K562 (cell line): Measurements from ENCODE around the gene UHMK1. TPM values are rescaled to one million over a fixed set of nuclear protein-coding genes. Genes with fewer than 3 reads are reported as not detected.

Source experiments
- CTCF ChIP-seq, 3 experiments: IDR thresholded peaks in 2 of 3; conservative IDR thresholded peaks in 1 of 3; 2 replicates each; pipeline ENCODE4 v1.5.1; 2011 to 2012; ENCODE audit warnings: low read length in 3 of 3, mild to moderate bottlenecking in 3 of 3, control low read depth in 2 of 3, improper control_type of control experiment in 1 of 3, inconsistent platforms in 1 of 3, low read depth in 1 of 3, mixed read lengths in 1 of 3, moderate library complexity in 1 of 3; ENCODE audit not compliant: insufficient read depth in 2 of 3
- GTF2E2 ChIP-seq: fragments of 200-800 bp; sonication (Bioruptor generic); IDR thresholded peaks from 2 replicates; pipeline ENCODE4 v1.6.1; 2016; ENCODE audit warnings: missing genetic modification characterization, missing compliant biosample characterization
- KDM4B ChIP-seq, 2 experiments: fragments of 450-650 bp in 1 of 2; sonication (generic) in 1 of 2; IDR thresholded peaks; 2 replicates each; pipeline ENCODE4 v1.6.1; 2016 to 2017; ENCODE audit warnings: borderline replicate concordance in 2 of 2, antibody characterized with exemption in 1 of 2, low read depth in 1 of 2, mild to moderate bottlenecking in 1 of 2
- KLF10 ChIP-seq: fragments of 250-450 bp; sonication (Bioruptor Pico); IDR thresholded peaks from 2 replicates; pipeline ENCODE4 v1.6.1; 2021; ENCODE audit warnings: matching md5 sums
- MEF2A ChIP-seq: IDR thresholded peaks from 2 replicates; pipeline ENCODE4 v1.6.1; 2011; ENCODE audit warnings: low read depth, mild to moderate bottlenecking, low read length, moderate library complexity; ENCODE audit not compliant: control insufficient read depth
- MYC ChIP-seq, 2 experiments: fragments of 250-450 bp in 1 of 2; sonication (Bioruptor Pico) in 1 of 2; IDR thresholded peaks; 2 replicates each; pipeline versions ENCODE4 v1.5.1 to v1.6.1; 2012 to 2021; ENCODE audit warnings: low read depth in 2 of 2, borderline replicate concordance in 1 of 2, improper control_type of control experiment in 1 of 2, low read length in 1 of 2, mild to moderate bottlenecking in 1 of 2, moderate library complexity in 1 of 2
- NCOA1 ChIP-seq: fragments of 450-650 bp; IDR thresholded peaks from 2 replicates; pipeline ENCODE4 v1.6.1; 2016; ENCODE audit warnings: low read depth
- NCOA6 ChIP-seq: fragments of 450-650 bp; IDR thresholded peaks from 2 replicates; pipeline ENCODE4 v1.6.1; 2017; ENCODE audit warnings: mild to moderate bottlenecking
- NR2C2 ChIP-seq, 2 experiments: fragments of 200-800 bp in 1 of 2; sonication (Bioruptor generic) in 1 of 2; sonication (generic) in 1 of 2; formaldehyde crosslinking in 1 of 2; IDR thresholded peaks; 2 replicates each; pipeline versions ENCODE4 v1.6.1 to v1.8.0; 2016 to 2022; ENCODE audit warnings: mild to moderate bottlenecking in 1 of 2, missing compliant biosample characterization in 1 of 2, missing genetic modification characterization in 1 of 2, missing genetic modification reagents in 1 of 2
- POLR2AphosphoS2 ChIP-seq: IDR thresholded peaks from 2 replicates; pipeline ENCODE4 v1.6.1; 2012; ENCODE audit warnings: low read length, improper control_type of control experiment
- RHOXF2B ChIP-seq: fragments of 250-450 bp; sonication (Bioruptor Pico); conservative IDR thresholded peaks from 2 replicates; pipeline ENCODE4 v1.5.1; 2021
- SMARCC2 ChIP-seq: fragments of 450-650 bp; IDR thresholded peaks from 2 replicates; pipeline ENCODE4 v1.6.1; 2017; ENCODE audit warnings: antibody characterized with exemption, moderate library complexity, mild to moderate bottlenecking, low read depth
- SP1 ChIP-seq: sonication (generic); formaldehyde crosslinking; IDR thresholded peaks from 2 replicates; pipeline ENCODE4 v1.8.1; 2022; ENCODE audit warnings: mild to moderate bottlenecking, missing genetic modification reagents
- TOE1 ChIP-seq, 2 experiments: fragments of 450-650 bp in 1 of 2; sonication (generic) in 1 of 2; formaldehyde crosslinking in 1 of 2; IDR thresholded peaks; 2 replicates each; pipeline versions ENCODE4 v1.7.1 to v1.8.0; 2016 to 2022; ENCODE audit warnings: borderline replicate concordance in 2 of 2, mild to moderate bottlenecking in 2 of 2, antibody characterized with exemption in 1 of 2, inconsistent platforms in 1 of 2, low read depth in 1 of 2, missing genetic modification reagents in 1 of 2, moderate library complexity in 1 of 2
- ZNF408 ChIP-seq: fragments of 250-450 bp; sonication (Bioruptor Pico); IDR thresholded peaks from 2 replicates; pipeline ENCODE4 v1.4.0; 2020; ENCODE audit warnings: low read depth, mild to moderate bottlenecking, moderate library complexity
- ZNF639 ChIP-seq, 2 experiments: fragments of 200-800 bp in 1 of 2; sonication (Bioruptor generic) in 1 of 2; sonication (generic) in 1 of 2; formaldehyde crosslinking in 1 of 2; IDR thresholded peaks in 1 of 2; conservative IDR thresholded peaks in 1 of 2; 2 replicates each; pipeline versions ENCODE4 v1.5.0 to v1.6.1; 2016 to 2020; ENCODE audit warnings: missing compliant biosample characterization in 1 of 2, missing genetic modification characterization in 1 of 2, missing genetic modification reagents in 1 of 2
- ZNF668 ChIP-seq: fragments of 250-450 bp; sonication (Bioruptor Pico); IDR thresholded peaks from 2 replicates; pipeline ENCODE4 v1.8.0; 2022; ENCODE audit warnings: mild to moderate bottlenecking, inconsistent platforms
- ZZZ3 ChIP-seq: fragments of 450-650 bp; IDR thresholded peaks from 2 replicates; pipeline ENCODE4 v1.6.1; 2016; ENCODE audit warnings: antibody characterized with exemption, mild to moderate bottlenecking, moderate library complexity
- polyA plus RNA-seq, 8 experiments: library from polyadenylated mRNA; depleted of rRNA in 4 of 8; stranded (reverse) in 5 of 8; unstranded in 3 of 8; fragments of >200 nt; fragmentation: Nextera tagmentation in 2 of 8; fragmentation: Illumina TruSeq in 1 of 8; extraction: Ambion mirVana in 2 of 8; extraction: Trizol in 1 of 8; gene quantifications; 2 replicates each; pipeline versions ENCODE4 v1.2.1 to v1.2.3, GENCODE V29; 2011 to 2014; ENCODE audit warnings: inconsistent platforms in 1 of 8, missing spikeins in 1 of 8
- total RNA-seq, 7 experiments: library from RNA; depleted of rRNA in 6 of 7; stranded (reverse); fragments of >200 nt in 6 of 7; fragmentation: Illumina TruSeq in 2 of 7; extraction: Trizol in 2 of 7; gene quantifications; 2 replicates each; pipeline versions ENCODE4 v1.2.1 to v1.2.3, GENCODE V29; 2011 to 2021; ENCODE audit warnings: low replicate concordance in 1 of 7
- TF ChIP-seq, protein P1 (sequence below): sonication (generic); formaldehyde crosslinking; IDR thresholded peaks from 2 replicates; pipeline ENCODE4 v1.8.1; 2023; ENCODE audit warnings: mild to moderate bottlenecking, missing genetic modification reagents

Gene UHMK1
- total and polyA plus RNA-seq, 9 of the 15 experiments (the other 6 are each of a cell fraction or from before 2014, with no cell fraction given): 13.1 to 72.4 (median 38.3) TPM

- no peak for TF ChIP-seq MYC (IDR thresholded peaks at IDR 0.05; ENCODE audit: low read depth, low read length)
- TF ChIP-seq MYC (CRISPR knock-in tag; IDR thresholded peaks at IDR 0.05; ENCODE audit: borderline replicate concordance, low read depth): 0 out of 2 replicates have a peak, but pooled peaks have one; percentile 55
- no peak for TF ChIP-seq KDM4B (IDR thresholded peaks at IDR 0.05; ENCODE audit: borderline replicate concordance in 2 of 2, low read depth in 1 of 2)
- no peak for TF ChIP-seq SMARCC2
- TF ChIP-seq, protein P1, sequence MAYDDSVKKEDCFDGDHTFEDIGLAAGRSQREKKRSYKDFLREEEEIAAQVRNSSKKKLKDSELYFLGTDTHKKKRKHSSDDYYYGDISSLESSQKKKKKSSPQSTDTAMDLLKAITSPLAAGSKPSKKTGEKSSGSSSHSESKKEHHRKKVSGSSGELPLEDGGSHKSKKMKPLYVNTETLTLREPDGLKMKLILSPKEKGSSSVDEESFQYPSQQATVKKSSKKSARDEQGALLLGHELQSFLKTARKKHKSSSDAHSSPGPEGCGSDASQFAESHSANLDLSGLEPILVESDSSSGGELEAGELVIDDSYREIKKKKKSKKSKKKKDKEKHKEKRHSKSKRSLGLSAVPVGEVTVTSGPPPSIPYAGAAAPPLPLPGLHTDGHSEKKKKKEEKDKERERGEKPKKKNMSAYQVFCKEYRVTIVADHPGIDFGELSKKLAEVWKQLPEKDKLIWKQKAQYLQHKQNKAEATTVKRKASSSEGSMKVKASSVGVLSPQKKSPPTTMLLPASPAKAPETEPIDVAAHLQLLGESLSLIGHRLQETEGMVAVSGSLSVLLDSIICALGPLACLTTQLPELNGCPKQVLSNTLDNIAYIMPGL: no peak
- no peak for TF ChIP-seq ZNF408 (CRISPR knock-in tag)
- TF ChIP-seq RHOXF2B (CRISPR knock-in tag): no peak
- no peak for TF ChIP-seq NCOA1
- no peak for TF ChIP-seq MEF2A
- TF ChIP-seq TOE1 (IDR thresholded peaks at IDR 0.05; ENCODE audit: borderline replicate concordance): 0 out of 2 replicates have a peak, but pooled peaks have one; percentile 17
- TF ChIP-seq TOE1 (CRISPR knock-in tag; IDR thresholded peaks at IDR 0.05; ENCODE audit: borderline replicate concordance, low read depth): no peak
- TF ChIP-seq POLR2AphosphoS2: no peak
- TF ChIP-seq ZNF668 (CRISPR knock-in tag): peak; percentile 18; the same call in 1 of the 2 replicates
- TF ChIP-seq ZZZ3: no peak
- no peak for TF ChIP-seq NR2C2 (CRISPR knock-in tag; IDR thresholded peaks at IDR 0.05)
- peak; percentile 76 for TF ChIP-seq NR2C2 (tag; IDR thresholded peaks at IDR 0.05)
- no peak for TF ChIP-seq GTF2E2 (tag)
- TF ChIP-seq KLF10 (CRISPR knock-in tag): no peak
- TF ChIP-seq SP1 (CRISPR knock-in tag): no peak
- TF ChIP-seq CTCF (IDR thresholded peaks at IDR 0.05 in 2 of 3, conservative IDR thresholded peaks at IDR 0.05 in 1 of 3; ENCODE audit: insufficient read depth in 2 of 3, low read depth in 1 of 3, low read length in 3 of 3): no peak
- no peak for TF ChIP-seq ZNF639 (CRISPR knock-in tag; conservative IDR thresholded peaks at IDR 0.05 in 1 of 2, IDR thresholded peaks at IDR 0.05 in 1 of 2)
- no peak for TF ChIP-seq NCOA6
These were observed 62.9 kb downstream of the UHMK1 start (continued) for GRCh38 chr1:162560303-162561036.
